ENCODE results near the gene BICD1. TPM values are rescaled to one million over a fixed set of nuclear protein-coding genes. Genes with fewer than 3 reads are reported as not detected.

The BICD1 gene
- total and polyA plus RNA-seq, 2 of the 13 experiments (the other 11 are each of a cell fraction or from before 2014, with no cell fraction given): 4.5 to 5.2 TPM

- no peak overlapping the region for H3K9ac ChIP-seq (ENCODE audit: insufficient read depth, low read depth, low read length)
- ATAC-seq: no peak
- in situ Hi-C loops (cut with HindIII; ENCODE audit: extremely low pct_ligation_motif_present, low pct_unique_long_range_greater_than_20kb): no loop called here
- intact Hi-C loops (cut with micrococcal nuclease; ENCODE audit: unreplicated experiment): no loop called here
- TF ChIP-seq PHF8 (CRISPR knock-in tag; IDR thresholded peaks at IDR 0.05) (no peak), CEBPB (IDR thresholded peaks at IDR 0.05; ENCODE audit: borderline replicate concordance, low read depth, low read length) (no peak), MAFF (IDR thresholded peaks at IDR 0.05; ENCODE audit: low read depth, low read length) (peak; percentile 95), SAFB2 (CRISPR knock-in tag; IDR thresholded peaks at IDR 0.05; ENCODE audit: borderline replicate concordance, low read depth) (no peak), ZNF761 (CRISPR knock-in tag; conservative IDR thresholded peaks at IDR 0.05) (no peak), ZNF614 (CRISPR knock-in tag; IDR thresholded peaks at IDR 0.05; ENCODE audit: borderline replicate concordance) (no peak), CBFB (CRISPR knock-in tag; IDR thresholded peaks at IDR 0.05) (no peak), MAFK (conservative IDR thresholded peaks at IDR 0.05 in 1 of 2, IDR thresholded peaks at IDR 0.05 in 1 of 2; ENCODE audit: low read length in 2 of 2) (peak; percentile 92 to 97), KAT2B (IDR thresholded peaks at IDR 0.05; ENCODE audit: borderline replicate concordance, low read depth, low read length) (no peak), NFATC3 (CRISPR knock-in tag; IDR thresholded peaks at IDR 0.05) (no peak), ZBTB1 (CRISPR knock-in tag; IDR thresholded peaks at IDR 0.05; ENCODE audit: borderline replicate concordance) (no peak), ZNF17 (CRISPR knock-in tag; IDR thresholded peaks at IDR 0.05) (no peak), ZNF619 (CRISPR knock-in tag; IDR thresholded peaks at IDR 0.05) (no peak)
- no peaks in the 10 kb centered on the region for H3K9me3 ChIP-seq (ENCODE audit: low read length)
- no peak overlapping the region for H2AFZ ChIP-seq (ENCODE audit: low read length)
- no peak for DNase-seq (ENCODE audit: low spot score)
- no peak overlapping the region for H3K4me3 ChIP-seq (replicated peaks in 1 of 3; ENCODE audit: insufficient read depth in 1 of 3, low read depth in 2 of 3, low read length in 3 of 3)
- 89% methylated on average over 6 of the region's 6 CpGs for WGBS (ENCODE audit: low lambda C conversion rate)
- FAIRE-seq: no peak
- H3K36me3 ChIP-seq (replicated peaks in 1 of 2; ENCODE audit: control insufficient read depth in 1 of 2, insufficient read depth in 2 of 2, low read length in 2 of 2): no peaks in the 10 kb centered on the region
- H4K20me1 ChIP-seq (ENCODE audit: insufficient read depth, low read length): no peaks in the 10 kb centered on the region
- H3K79me2 ChIP-seq (ENCODE audit: insufficient read depth, low read length): no peaks in the 10 kb centered on the region
- POLR2A ChIA-PET: no interaction called here
- no peak overlapping the region for H3K27ac ChIP-seq (ENCODE audit: extremely low read length, insufficient read depth, low read length)
- no peaks in the 10 kb centered on the region for H3K4me1 ChIP-seq (ENCODE audit: insufficient read depth, low read length)
- CTCF ChIA-PET (ENCODE audit: low intra/inter-chr PET ratio, low total read pairs): no interaction called here
- no peak overlapping the region for H3K4me2 ChIP-seq (ENCODE audit: low read depth, low read length)
- H3K27me3 ChIP-seq (ENCODE audit: control insufficient read depth in 1 of 2, insufficient read depth in 2 of 2, low read length in 2 of 2): no peaks in the 10 kb centered on the region
- BruUV-seq (replicated peaks): no TSS peak
Observed at GRCh38 chr12:32254260-32254956, 147.8 kb downstream of the BICD1 start.

Measured in HepG2 (cell line).